COLO668 (cell line): ENCODE data around the gene TBC1D2B.
A peak's percentile ranks its signal among the peaks of the same experiment; 100 is the strongest.

ENCODE experiments used
- DNase-seq: peaks from one replicate; lab custom pipeline; 2025; ENCODE audit not compliant: unreplicated experiment; lab: John Stamatoyannopoulos, UW

The TBC1D2B gene

GRCh38 chr15:78077053-78077870 is at the start of gene TBC1D2B:
TSS of gene TBC1D2B (minus strand) at chr15:78077711. CDS start at chr15:78077652, 59 bp downstream.
- peak; percentile 75 for DNase-seq

- DNase-seq, result no peak
Observed at GRCh38 chr15:78125267-78125666, 47.8 kb upstream of the TBC1D2B start.

- DNase-seq, result no peak
Observed at GRCh38 chr15:78120523-78120922, 43.0 kb upstream of the TBC1D2B start.

- DNase-seq, result no peak
Observed at GRCh38 chr15:78112551-78112950, 35.0 kb upstream of the TBC1D2B start.

- no peak for DNase-seq
Observed at GRCh38 chr15:78111788-78112187, 34.3 kb upstream of the TBC1D2B start.

GRCh38 chr15:78110916-78111475 is 33.5 kb upstream of the TBC1D2B start:
- no peak for DNase-seq

GRCh38 chr15:78110096-78110495 is 32.6 kb upstream of the TBC1D2B start:
- DNase-seq, result no peak

- DNase-seq, result no peak
Observed at GRCh38 chr15:78109156-78109555, 31.6 kb upstream of the TBC1D2B start.

GRCh38 chr15:78108300-78109084 is 31.0 kb upstream of the TBC1D2B start:
- peak; percentile 84 for DNase-seq

GRCh38 chr15:78107471-78107870 is 30.0 kb upstream of the TBC1D2B start:
- no peak for DNase-seq

GRCh38 chr15:78105476-78106241 is 28.1 kb upstream of the TBC1D2B start:
- no peak for DNase-seq

- no peak for DNase-seq
Observed at GRCh38 chr15:78104566-78105475, 27.3 kb upstream of the TBC1D2B start.

GRCh38 chr15:78104119-78104479 is 26.6 kb upstream of the TBC1D2B start:
- no peak for DNase-seq

- no peak for DNase-seq
Observed at GRCh38 chr15:78103406-78104118, 26.1 kb upstream of the TBC1D2B start.

GRCh38 chr15:78102741-78103140 is 25.2 kb upstream of the TBC1D2B start:
- no peak for DNase-seq

- no peak for DNase-seq
Observed at GRCh38 chr15:78102211-78102610, 24.7 kb upstream of the TBC1D2B start.

GRCh38 chr15:78101423-78102105 is 24.1 kb upstream of the TBC1D2B start:
- no peak for DNase-seq

- DNase-seq, result no peak
Observed at GRCh38 chr15:78100886-78101285, 23.4 kb upstream of the TBC1D2B start.
